Kidney capillary endothelial cell (primary cell): ENCODE data around the gene C1orf141.
"Not testable (repeated sequence)": the region's sequence is repeated elsewhere in the genome, so short reads cannot be mapped to it uniquely, and the experiment has no call there.

Experiments
- DNase-seq: peaks from one replicate; pipeline ENCODE4 v3.0.0-alpha.2; 2018; ENCODE audit warnings: low spot score

Gene C1orf141

DNA sequence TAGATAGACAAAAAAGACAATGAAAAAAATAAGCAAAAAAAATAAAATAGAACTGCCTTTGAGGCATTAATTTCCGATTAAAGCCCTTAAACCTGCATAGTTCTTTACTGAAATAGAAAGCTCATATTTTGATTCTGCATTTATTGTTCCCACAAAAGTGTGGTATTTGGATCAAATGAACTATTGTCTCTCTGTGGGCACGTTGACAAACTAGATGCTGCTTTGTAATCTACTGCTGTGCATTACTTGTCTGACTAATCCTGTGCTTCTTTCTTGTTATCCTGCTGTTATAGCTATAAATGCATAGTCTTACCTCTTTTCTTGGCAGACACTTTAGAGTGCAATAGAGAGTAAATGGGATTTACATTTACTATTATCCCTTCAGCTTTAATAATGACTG lies 49.4 kb downstream of the C1orf141 start:
- no peak for DNase-seq

DNA sequence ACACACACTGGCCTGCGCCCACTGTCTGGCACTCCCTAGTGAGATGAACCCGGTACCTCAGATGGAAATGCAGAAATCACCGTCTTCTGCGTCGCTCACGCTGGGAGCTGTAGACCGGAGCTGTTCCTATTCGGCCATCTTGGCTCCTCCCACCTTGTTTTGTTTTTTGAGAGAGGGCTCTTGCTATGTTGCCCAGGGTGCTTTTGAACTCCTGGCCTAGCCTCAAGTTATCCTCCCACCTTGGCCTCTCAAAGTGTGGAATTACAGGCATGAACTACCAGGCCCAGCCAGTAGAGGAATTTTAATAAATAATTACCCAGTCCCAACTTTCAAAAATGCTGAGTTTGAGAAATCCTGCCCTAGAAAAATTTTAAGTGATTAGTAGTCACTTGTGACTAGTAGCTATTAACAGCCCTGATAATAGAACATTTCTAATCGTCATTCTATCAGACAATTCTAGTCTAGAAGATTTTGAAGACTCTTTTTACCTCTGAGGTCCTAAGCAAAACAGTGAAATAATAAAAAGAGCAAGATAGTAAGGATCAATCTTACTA lies 49.9 kb downstream of the C1orf141 start:
- no peak for DNase-seq

DNA sequence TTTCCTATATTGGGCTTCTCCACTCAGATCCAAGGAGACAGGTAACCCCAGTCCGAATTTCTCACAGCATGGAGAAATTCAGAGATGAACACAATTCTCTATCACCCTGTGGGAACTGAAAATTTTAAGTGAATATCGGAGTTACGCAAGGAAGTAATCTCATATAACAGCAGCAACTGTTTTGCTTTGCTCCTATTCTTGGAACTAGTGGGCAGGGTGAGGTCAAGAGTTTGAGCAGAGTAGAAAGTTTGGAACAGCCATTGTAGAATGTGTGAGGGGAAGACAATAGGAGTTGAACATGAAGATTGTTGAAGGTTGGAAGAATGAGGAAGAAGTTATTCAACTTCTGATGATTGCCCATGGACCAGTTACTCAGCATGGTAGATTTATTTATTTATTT lies 56.5 kb downstream of the C1orf141 start:
- DNase-seq = no peak

DNA sequence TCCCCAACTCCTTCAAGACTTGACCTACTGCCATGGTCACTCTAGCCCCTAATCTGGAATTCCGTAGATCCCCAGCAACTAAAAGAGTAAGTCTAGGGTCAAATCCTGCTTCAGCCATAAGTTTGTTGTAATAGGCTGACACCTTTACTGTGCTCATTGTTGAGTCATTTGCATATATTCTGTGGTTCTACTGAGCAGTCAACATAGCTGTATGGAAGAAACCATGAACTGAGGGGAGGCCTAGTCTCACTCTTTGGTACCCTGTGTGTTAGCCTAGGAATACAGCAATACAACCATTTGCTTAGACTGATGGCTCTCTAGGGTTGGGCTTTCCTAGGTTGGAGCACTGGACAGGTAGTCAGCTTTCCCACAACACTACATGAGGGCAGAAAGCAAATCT lies 57.2 kb downstream of the C1orf141 start:
- no peak for DNase-seq

DNA sequence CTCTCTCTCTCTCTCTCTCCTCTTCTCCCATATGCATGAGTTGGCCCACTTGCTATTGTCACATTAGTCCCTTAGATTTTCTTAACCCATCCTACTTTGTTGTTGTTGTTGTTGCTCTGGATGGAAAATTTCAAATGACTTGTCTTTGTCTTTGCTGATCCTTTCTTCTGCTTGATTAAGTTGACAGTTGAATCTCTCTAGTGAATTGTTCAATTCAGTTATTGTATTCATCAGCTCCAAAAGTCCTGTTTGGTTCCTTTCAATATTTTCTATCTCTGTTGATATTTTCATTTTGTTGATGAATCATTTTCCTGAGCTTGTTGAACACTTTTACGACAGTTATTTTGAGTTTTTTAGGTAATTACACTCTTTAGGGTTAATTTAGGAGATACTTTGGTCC lies 62.0 kb downstream of the C1orf141 start:
- DNase-seq = no peak

DNA sequence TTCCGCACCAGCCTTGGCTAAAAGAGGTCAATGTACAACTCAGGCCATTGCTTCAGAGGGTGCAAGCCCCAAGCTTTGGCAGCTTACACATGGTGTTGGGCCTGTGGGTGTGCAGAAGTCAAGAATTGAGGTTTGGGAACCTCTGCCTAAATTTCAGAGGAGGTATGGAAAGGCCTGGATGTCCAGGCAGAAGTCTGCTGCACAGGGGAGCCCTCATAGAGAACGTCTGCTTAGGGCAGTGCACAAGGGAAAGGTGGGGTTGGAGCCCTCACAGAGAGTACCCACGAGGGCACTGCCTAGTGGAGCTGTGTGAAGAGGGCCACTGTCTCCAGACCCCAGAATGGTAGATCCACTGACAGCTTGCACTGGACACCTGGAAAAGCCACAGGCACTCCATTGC lies 67.1 kb downstream of the C1orf141 start:
- not testable (repeated sequence) for DNase-seq

DNA sequence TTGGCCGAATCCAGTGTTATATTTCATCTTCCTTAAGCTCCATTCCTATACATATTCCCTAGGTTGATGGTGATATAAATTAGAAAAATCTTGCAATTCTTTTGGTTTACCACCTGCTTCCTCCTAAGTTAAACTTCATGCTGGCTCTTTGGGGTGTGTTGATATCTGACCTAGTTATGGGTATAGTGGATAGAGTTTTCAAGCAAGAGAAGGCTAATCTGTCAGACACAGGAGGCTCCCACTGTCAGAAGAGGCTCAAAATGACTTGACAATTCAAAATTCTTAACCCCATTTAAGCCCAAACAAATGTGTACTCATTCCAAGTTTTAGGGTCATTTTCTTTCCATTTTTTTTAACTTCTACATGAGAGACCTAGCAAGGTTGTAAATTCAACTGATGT lies 72.4 kb downstream of the C1orf141 start:
- DNase-seq = no peak

DNA sequence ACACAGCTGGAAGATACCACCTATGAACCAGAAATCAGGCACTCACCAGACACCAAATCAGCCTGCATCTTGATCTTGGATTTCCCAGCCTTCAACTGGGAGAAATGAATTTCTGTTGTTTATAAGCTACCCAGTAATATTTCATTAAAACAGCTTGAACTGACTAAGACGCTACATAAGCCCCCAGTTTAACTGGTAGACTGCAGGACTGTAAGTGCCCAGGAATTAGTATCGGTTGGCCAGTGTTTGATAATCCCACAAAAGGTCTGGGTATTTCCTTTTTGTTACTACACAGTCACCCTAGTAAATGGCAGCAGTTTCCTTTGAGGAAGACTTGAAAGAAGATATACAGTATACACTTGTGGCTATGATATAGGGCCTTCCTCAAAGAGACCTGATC lies 73.5 kb downstream of the C1orf141 start:
- DNase-seq = no peak

DNA sequence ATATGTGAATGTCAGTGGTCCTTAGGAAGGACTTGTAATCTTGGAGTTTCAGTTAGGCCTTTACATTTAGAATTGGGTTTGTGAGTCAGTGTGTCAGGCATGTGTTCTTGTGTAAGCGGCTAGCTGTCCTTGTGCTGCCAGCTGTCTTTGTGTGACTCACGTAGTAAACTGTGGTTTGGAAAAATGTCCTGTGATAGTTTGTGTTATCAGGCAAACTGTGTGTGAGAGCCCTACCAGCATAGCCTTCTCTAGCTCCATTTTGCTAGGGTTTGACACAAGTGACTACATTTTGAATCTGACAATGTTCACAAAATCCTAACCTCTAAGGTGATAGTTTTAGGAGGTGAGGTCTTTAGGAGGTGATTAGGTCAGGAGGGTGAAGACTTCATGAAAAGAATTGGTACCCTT lies 74.0 kb downstream of the C1orf141 start:
- peak; percentile 6 for DNase-seq

DNA sequence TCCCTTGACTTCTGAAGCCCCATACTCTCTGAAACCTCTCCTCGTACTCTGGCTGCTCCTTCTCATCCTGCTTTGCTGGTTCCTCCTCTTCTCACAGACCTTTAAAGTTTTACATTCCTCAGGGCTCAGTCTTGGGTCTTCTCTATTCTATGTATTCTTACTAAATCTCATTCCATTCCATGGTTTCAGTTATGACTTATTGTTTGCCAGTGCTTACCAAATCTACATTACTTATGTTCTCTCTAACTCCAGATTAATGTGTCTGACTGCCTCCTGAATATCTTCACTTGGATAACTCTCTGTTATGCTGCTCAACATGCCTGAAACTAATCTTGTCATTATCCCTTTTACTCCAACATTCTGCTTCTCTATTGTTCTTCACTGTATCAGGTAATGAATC lies 75.4 kb downstream of the C1orf141 start:
- no peak for DNase-seq

DNA sequence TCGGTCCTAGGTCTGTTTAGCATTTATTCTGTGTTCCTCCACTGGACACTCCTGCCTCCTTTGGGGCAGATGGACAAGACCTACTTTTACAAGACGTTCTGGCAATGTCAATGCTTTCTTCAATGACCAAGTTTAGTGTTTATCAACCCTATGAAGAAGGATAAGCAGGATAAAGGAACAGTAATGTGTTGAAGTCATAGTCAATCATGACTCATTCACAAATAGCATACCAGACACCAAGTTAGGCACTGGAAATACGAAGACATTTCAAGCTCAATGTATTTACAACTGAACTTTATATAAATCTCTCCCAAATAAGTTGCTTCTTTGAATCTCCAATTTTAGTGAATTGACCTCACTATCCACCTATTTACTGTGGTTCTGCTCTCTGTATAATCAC lies 76.0 kb downstream of the C1orf141 start:
- DNase-seq = no peak

DNA sequence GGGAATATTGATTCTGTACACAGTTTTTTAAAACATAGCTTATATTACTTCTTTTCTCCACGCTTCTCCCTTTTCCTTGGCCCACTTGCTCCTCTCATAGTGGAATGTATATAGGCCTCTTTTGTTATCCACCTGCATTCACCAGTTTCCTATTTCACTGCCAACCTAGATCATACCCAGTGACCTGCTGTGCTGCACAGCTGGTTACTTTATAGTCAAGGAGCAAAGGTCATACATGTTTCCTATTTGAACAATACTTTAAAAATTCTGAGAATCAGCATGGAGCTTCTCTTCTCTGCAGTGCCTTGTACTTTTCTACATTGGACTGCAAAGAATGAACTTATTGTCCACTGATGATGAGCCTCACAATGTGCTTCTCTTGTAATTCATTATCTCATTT lies 76.5 kb downstream of the C1orf141 start:
- no peak for DNase-seq

DNA sequence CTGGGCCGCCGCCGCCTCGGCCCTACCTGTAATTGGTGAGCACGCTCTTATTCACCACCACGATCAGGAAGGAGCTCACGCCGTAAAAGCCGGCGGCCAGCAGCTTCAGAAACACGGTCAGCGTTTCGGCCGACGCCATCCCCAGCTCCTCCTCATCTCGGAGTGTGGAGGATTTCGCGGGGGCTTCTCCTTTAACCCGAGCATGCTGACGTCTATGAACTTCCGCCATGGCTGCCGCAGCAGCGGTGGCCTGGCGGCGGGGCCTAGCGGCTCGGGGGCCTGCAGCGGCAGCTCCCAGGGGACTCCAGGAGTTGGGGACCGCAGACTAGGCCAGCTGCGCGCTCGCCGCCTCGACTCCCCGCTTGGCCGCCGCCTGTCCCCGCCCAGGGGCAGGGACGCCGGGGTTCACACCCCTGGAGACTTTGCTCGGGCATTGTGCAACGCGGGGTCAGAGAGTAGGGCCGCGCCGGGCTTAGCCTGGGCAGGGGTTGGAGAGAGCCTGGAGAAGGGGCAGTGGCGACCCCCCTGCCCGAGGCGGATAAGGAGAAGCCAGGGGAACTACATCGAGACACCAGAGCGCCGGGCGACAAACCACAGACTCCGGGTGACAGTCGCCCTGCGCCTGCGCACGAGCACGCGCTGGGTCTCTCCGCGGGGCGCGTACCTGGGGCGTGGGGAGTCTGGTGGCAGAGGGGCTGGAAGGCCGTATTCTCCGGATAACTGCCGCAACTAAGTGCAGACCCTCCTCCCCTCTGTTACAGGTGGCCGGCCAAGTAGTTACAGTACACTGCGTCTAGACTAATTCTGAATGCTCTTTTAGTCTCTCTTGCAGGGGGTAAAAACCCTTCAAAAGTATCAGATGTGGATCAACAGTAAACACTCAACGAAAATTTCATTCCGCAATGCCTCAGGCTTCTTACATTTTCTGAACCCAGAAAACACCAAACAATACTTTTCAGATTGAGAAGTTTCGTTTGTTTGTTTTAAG lies 80.7 kb downstream of the C1orf141 start, which contains the start of gene SLC35D1:
Gene SLC35D1 (minus strand): TSS at position 364 of the 988 bp plus-strand sequence. CDS start 135 bp downstream, at position 229.
- peak; percentile 55 for DNase-seq

DNA sequence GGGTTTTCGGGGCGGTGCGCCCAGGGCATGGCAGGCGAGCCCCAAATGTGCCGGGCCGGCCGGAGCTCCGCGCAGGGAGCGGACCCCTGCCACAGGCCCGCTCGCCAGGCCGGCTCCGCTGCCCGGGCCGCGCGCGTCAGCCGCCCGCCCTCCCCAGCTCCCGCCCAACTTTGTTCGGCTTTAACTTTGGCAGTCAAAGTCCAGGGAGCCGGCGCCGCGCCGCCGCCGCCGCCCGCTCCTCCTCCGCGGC lies 81.3 kb downstream of the C1orf141 start:
- no peak for DNase-seq

DNA sequence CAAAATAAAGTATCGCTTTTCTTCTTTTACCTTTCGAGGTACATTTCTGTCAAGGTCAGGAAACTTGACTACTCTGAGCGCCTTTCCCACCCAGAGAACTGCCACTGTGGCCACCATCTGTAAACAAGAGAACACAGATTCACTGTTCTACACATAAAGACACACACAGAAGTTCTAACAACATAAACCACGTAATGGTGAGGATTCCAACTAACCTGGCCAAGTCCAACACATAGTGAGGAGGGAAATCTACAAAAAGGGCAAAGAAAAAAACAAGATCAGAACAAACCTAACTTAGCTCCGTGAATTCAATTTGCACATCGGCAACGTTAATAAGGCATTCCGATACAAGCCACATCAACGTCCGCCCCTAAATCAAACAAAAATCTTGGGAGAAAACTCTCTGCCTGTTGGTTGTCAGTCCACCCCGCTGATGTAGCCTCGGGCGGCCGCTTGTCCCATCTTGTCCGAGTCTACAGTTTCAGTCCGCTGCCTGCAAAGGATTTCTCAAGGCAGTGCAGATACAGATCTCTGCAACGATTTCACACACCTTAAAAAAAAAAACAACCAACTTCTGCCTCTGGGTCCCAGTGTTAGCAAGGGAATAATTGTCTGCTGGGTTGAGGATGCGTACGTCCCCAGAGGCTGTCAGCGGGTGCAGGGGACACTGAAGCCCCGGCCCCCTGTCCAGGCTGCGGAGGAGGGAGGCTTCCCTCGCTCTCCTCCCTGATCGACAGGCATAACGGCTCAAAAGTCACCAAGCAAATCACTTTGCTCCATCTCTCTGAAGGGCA lies 81.8 kb downstream of the C1orf141 start:
- DNase-seq = peak; percentile 29

DNA sequence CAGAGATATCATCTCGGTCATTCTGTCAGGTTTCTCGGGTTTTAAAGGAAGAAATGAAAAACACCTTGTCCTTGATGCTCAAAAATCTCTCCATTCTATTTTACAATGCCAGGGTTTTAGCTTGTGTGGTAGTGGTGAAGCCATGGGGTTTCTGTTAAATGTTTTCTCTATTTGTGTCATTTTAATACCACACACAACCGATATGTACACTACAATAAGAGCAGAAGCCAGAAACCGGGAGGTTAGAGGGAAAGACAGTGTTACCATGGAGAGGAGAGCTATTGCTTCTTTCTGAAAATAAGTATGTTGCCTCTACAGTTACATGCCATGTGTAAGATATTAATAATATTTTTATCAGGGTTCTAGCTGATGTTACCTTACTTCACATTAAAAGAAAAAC lies 83.6 kb downstream of the C1orf141 start:
- DNase-seq = no peak

DNA sequence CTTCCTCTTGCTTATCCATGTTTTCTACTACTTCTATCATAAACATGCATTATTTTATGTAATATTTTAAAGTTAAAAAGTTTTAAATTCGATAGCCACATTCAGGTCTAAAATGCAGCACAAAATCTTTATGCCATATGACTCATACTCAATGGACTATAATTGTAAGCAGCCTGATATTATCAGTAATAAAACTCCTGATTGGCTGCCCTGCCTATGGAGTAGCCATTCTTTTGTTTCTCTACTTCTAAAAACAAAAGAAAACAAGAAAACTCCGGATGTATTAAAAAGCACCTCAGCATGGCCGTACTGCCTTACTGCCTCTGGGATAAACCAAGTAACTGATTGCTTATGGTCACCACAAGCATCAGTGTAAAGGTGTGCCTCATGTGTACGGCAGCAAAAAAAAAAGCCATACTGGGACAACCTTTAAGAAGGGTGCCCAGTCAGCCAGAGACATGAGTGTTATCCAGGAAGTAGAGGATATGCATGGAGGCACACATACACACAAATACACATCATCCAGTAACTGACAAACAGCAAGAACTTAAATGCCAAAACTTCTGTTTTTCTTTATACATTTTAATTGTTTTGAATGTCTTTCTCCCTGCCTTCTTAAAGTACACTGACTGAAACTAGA lies 90.0 kb downstream of the C1orf141 start:
- no peak for DNase-seq

DNA sequence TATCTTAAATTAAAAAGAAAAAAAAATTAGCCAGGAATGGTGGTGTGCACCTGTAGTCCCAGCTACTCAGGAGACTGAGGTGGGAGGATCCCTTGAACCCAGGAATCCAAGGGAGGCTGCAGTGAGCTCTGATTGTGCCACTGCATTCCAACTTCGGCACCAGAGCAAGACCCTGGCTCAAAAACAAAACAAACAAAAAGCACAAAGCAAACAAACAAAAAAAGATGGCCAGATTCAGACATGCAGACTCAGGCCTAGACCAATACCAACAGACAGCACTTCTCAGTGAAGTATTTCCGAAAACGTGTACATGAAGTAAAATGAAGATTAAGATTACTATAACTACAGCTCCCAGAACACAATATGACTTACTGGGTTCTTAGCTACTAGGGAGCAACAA lies 91.4 kb downstream of the C1orf141 start:
- DNase-seq = no peak
